NK-92 (cell line): ENCODE measurements around the gene SCML1.

Source experiments
- DNase-seq: peaks from one replicate; lab custom pipeline; 2025; ENCODE audit not compliant: unreplicated experiment; lab: John Stamatoyannopoulos, UW

SCML1 gene

DNA sequence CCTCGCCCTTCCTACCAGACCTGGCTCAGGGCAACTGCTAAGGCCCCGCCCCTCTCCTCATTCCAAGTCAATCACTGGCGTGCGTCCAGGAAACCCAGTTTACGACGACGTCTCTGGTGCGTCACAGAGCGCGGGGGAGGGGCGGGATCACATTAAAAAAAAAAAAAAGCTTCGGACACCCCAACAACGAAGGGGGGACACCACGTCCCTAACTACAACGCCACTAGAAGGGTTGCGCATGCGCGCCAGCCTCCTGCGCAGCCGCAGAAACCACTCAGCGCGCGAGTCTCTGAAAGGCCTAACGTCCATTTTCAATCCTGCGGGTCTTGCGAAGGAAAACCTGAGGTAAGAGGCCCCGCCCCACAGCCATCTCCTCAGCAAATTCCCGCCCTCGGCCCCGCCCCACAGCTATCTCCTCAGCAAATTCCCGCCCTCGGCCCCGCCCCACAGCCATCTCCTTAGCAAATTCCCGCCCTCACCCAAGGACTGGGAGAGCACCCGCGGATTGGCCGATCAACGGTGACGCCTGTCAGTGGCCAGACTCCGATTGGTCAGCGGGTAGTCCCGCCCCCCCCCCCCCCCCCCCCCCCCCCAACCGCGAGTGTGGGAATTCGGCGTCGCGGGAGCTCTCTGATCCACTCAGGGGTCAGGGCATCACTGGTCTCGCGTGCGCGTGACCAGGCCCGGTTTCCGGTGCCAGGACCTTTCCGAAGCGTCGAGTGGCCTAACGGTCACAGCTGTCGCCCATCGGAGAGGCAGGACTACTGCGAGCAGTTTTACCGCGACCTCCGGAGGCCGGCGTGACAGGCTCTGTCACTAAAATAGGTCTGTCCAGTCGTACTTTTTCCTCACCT, at the start of gene SCML1:
TSS of gene SCML1 (plus strand) at position 638 of the 854 bp plus-strand sequence. CDS start 6,694 bp downstream, outside the sequence.
- peak; percentile 34 for DNase-seq

DNA sequence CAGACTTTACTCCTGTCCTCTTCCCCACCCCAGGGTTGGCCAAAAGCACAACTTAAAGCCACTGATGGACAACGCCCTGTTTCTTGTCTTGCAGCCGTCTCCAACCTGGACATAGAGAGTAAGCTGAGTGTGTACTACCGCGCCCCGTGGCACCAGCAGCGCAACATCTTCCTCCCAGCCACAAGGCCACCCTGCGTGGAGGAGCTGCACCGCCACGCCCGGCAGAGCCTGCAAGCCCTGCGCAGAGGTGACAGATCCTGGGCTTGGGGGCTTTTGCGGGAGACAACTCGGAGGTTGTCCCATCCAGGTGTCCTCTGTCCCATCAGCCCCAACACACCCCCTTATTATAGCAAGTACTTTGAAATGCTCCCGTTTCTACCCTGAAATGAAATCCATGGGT, 49.6 kb upstream of the SCML1 start:
- DNase-seq, result no peak

GRCh38 chrX:17689971-17690409, 47.3 kb upstream of the SCML1 start:
- DNase-seq, result no peak

- DNase-seq, result no peak
Measured at GRCh38 chrX:17692709-17693346, 44.5 kb upstream of the SCML1 start.

- no peak for DNase-seq
Measured at GRCh38 chrX:17697191-17697590, 40.1 kb upstream of the SCML1 start.

GRCh38 chrX:17700976-17701375, 36.3 kb upstream of the SCML1 start:
- no peak for DNase-seq

DNA sequence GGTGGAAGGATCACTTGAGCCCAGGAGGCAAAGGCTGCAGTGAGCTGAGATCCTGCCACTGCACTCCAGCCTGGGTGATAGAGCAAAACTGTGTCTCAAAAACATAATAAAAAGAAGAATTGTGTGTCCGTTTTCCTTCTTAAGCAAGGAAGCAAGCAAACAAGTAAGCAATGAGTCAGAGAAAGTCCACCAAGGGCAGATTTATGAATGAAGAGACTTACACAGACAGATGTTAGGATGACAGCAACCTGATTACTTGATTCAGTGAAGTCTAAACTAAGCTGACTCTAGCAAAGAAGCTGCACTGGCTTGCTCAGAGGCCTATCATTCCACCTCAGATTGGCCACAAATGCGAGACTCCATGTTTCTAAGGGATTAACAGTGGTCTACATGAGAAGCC, 34.1 kb upstream of the SCML1 start:
- DNase-seq, result no peak

GRCh38 chrX:17705211-17705610, 32.1 kb upstream of the SCML1 start:
- DNase-seq, result no peak

- DNase-seq, result no peak
Measured at GRCh38 chrX:17706676-17707075, 30.6 kb upstream of the SCML1 start.

- DNase-seq, result no peak
Measured at GRCh38 chrX:17707731-17708130, 29.6 kb upstream of the SCML1 start.

- DNase-seq, result no peak
Measured at GRCh38 chrX:17710871-17711301, 26.4 kb upstream of the SCML1 start.

- DNase-seq, result no peak
Measured at GRCh38 chrX:17713288-17713687, 24.0 kb upstream of the SCML1 start.

GRCh38 chrX:17718649-17719165, 18.6 kb upstream of the SCML1 start:
- no peak for DNase-seq

DNA sequence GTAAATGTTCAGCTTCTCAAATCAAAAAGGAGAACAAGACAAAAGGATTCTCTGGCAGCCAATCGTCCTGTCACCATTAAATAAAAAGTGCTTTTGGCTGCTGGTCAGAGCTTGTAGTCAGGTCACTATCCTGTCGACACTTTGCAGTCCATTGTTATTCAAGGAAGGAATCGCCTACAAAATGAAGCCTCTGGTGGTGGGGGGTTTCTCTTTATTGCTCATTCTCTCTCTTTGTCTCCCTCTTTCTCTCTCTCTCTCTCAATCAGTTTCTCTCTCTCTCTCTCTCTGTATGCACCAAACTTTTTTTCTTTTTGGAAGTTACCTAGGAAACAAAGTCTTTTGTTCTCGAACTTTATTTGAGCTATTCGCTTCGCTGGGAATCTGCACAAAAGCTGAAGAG, 17.6 kb upstream of the SCML1 start:
- no peak for DNase-seq

GRCh38 chrX:17721715-17722114, 15.6 kb upstream of the SCML1 start:
- DNase-seq, result no peak

DNA sequence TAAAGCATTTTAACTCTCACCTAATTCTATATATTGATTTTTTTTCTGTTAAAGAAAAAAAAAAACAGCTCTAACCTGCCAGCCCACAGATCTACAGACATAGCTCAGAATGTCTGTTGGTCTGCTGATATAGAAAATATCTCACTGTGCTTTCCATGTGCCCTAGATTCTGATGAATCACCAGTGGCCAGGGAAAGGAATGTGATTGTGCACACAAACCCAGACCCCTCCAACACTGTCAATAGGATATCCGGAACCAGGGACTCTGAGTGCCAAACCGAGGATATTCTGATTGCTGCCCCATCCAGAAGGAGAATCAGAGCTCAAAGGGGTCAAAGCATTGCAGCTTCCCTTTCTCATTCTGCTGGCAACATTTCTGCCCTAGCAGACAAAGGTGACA, 12.1 kb upstream of the SCML1 start:
- DNase-seq, result no peak

GRCh38 chrX:17732138-17732783, 5.0 kb upstream of the SCML1 start:
- no peak for DNase-seq

- no peak for DNase-seq
Measured at GRCh38 chrX:17735406-17735805, 1.9 kb upstream of the SCML1 start.

GRCh38 chrX:17736478-17736855, 826 bp upstream of the SCML1 start:
- no peak for DNase-seq

GRCh38 chrX:17737710-17737985, 355 bp downstream of the SCML1 start:
- no peak for DNase-seq

DNA sequence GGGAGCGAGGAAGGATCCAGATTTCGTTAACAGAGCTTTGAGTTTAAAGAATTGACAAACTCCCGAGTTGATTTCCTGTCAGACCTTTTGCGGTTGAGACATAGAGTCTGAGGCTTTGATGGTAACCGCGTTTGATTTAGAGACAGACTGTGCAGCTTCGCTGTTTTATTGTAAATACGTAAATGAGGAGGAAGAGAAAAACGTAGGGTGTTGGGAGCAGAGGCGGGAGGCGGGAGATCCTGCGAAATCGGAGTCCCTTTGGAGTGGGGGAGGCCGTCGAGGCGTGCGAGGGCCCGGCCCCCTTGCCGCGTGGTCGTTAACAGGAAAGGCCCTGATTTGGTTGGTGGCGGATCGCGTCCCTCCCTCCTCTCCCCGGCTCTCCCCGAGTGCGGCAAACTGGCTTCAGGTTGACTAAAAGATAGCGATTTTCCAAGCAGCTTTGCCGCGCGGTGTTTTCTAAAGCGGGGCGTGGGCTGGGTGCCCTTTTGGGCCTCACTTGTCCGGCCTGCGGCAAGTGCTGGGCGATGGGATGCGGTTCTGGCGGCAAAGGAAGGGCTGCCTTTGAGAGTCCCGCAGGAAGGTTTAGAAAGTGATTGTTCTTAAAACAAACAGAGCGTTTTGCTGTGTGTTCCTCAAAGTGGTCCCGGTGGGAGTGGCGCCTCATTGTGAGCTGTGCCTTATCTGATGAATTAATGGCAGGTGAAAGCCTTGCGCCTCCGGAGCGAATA, 857 bp downstream of the SCML1 start:
- DNase-seq, result no peak
